ENCODE measurements around the gene TUB.

GRCh38 chr11:8127447-8127846 is 46.4 kb downstream of the TUB start:
- no peak for TF ChIP-seq CTCF (optimal IDR thresholded peaks at IDR 0.05 in 1 of 3, IDR thresholded peaks at IDR 0.05 in 1 of 3, conservative IDR thresholded peaks at IDR 0.05 in 1 of 3; ENCODE audit: extremely low read depth in 1 of 3, insufficient read depth in 2 of 3, low read length in 3 of 3)
- no peak for TF ChIP-seq EZH2 (IDR thresholded peaks at IDR 0.05; ENCODE audit: low read length)

All from keratinocyte (primary cell).